GM23248 (cell line): ENCODE results near the gene GPC4.

ENCODE experiments used
- EZH2 ChIP-seq: fragments of 200-600 bp; sonication (generic); IDR thresholded peaks from 2 replicates; pipeline ENCODE4 v1.6.1; 2018; ENCODE audit warnings: antibody characterized with exemption, mild to moderate bottlenecking; ENCODE audit not compliant: insufficient read depth, poor library complexity, severe bottlenecking
- EZH2phosphoT487 ChIP-seq: fragments of 200-600 bp; sonication (generic); IDR thresholded peaks from 2 replicates; pipeline ENCODE4 v1.6.1; 2018; ENCODE audit warnings: antibody characterized with exemption, moderate library complexity, mild to moderate bottlenecking, low read depth; ENCODE audit not compliant: insufficient read depth

DNA sequence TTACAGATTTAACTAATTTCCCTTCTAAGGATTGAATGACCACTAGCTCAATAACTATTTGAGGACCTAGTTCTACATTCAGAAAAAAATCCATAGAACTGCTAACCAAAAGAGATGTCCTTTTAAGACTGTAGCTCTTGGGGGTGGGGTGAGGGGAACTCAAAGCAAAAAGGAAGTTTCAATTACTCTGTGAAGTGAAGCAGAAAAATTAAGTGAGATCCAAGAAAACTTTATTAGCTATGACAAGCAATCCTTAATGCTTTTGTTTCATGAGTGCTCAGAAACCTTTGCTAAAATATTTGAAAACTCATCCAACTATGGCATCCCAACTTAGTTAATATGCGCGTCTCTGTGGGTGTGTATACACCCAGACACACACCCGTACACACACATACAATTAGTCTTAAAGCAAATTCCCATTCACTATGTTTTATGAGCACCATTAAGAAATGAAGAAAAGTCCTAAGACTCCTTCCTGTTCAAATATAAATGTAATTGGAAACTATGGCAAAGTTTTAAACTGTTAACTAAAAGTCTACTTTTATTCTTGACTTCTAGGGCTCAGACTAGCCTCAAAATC lies 44.5 kb downstream of the GPC4 start:
- TF ChIP-seq EZH2 = no peak
- TF ChIP-seq EZH2phosphoT487 = no peak
